Measurements from ENCODE around the gene MMS19.
A peak's percentile ranks its signal among the peaks of the same experiment; 100 is the strongest.

Gene MMS19

DNA sequence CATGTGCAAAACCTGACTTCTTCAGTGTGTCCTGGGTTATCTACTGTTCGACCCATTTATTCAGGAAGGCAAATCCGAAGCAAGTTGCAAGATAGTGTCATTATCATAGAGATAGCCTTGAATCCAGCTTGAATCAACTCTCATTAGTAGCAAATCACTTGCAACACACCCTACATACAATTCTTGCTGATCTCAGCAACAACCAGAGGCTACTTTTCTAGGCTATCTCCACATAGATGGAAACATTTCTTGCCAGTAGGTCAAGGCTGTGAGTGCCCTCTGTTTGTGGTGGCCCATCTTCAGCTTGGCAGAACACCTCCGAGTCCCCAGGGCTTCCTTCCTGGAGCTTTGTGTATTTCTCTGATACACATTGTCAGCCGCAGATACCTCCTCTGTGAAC is 12.5 kb upstream of the MMS19 start:
- no peak overlapping the region for H2AK5ac ChIP-seq (ENCODE audit: low read length)
- no peaks in the 10 kb centered on the region for H3K36me3 ChIP-seq (ENCODE audit: control insufficient read depth, insufficient read depth, low read length)
- no peak overlapping the region for H3K23ac ChIP-seq (ENCODE audit: low read length)
- H3K9ac ChIP-seq (ENCODE audit: low read length) = no peak overlapping the region
- no peak overlapping the region for H3K4me3 ChIP-seq (ENCODE audit: low read length)
- DNase-seq = no peak
- H3K79me2 ChIP-seq (ENCODE audit: control insufficient read depth, insufficient read depth, low read length) = peaks cover 2% of the 10 kb centered on the region
- no peak overlapping the region for H3K4me2 ChIP-seq (ENCODE audit: low read length)
- no peaks in the 10 kb centered on the region for H3K27me3 ChIP-seq (ENCODE audit: insufficient read depth, low read length, poor library complexity)
- no CpG with 5 or more reads among the region's 4 CpGs for WGBS (ENCODE audit: extremely low coverage, insufficient coverage, low lambda C conversion rate)
- no peak overlapping the region for H3K4ac ChIP-seq (ENCODE audit: low read depth, low read length)
- H4K8ac ChIP-seq (ENCODE audit: low read depth, low read length) = no peak overlapping the region
- H2BK120ac ChIP-seq (ENCODE audit: low read depth, low read length) = no peak overlapping the region
- H3K27ac ChIP-seq (ENCODE audit: low read depth, low read length) = no peak overlapping the region
- no peak overlapping the region for H2BK5ac ChIP-seq (ENCODE audit: low read length)
- no peak overlapping the region for H2BK15ac ChIP-seq (replicated peaks; ENCODE audit: low read depth)
- H3K79me1 ChIP-seq (ENCODE audit: low read length) = peaks cover 14% of the 10 kb centered on the region
- H3K56ac ChIP-seq (ENCODE audit: low read length) = no peak overlapping the region
- H3K4me1 ChIP-seq (ENCODE audit: control insufficient read depth, low read depth, low read length) = peaks cover 2% of the 10 kb centered on the region
- no peak overlapping the region for H3K18ac ChIP-seq (ENCODE audit: low read length)
- H4K5ac ChIP-seq (ENCODE audit: low read length) = no peak overlapping the region

DNA sequence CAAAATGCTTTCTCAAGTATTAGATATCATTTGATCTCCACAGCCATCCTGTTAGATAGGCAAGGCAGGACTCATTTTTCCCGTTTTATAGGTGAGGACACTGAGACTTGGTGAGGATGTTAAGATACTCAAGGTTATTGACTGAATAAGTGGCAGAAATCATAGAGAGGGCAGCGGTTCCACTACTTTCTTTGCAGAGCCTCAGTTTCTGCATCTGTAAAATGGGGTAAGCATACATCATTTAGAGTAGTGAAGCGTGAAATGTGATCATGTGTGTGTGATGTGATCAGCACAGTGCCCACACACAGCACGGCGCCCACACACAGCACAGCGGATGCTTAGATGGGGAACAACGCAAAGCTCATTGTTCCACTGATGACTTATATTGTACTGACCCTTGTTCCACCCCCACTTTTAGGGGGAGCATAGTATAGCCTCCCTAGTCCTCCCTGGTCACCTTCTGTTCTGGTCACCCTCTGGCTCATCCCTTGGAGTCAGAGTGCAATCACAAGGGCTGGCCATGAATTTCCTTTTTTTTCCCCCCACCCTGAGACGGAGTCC is 11.0 kb upstream of the MMS19 start:
- no CpG with 5 or more reads among the region's 8 CpGs for WGBS (ENCODE audit: extremely low coverage, insufficient coverage, low lambda C conversion rate)
- no peak overlapping the region for H3K27ac ChIP-seq (ENCODE audit: low read depth, low read length)

DNA sequence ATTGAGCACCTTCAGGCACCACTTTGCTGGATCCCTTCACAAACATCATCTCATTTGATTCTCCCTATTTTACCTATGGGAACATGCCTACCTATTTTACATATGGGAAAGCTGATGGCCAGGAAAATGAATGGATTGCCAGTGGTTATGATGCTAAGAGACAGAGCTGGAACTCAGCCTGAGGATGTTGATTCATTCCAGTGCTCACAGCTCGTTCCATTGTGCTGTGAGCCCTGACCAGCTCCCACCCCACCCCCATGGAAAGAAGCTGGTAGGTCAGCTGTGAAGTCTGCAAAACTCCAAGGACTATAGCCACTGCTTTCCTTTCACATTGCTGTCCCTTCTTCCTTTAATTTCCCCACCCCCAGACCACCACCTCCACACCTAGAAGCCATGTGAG is 10.1 kb upstream of the MMS19 start:
- Histone ChIP-seq H4K5ac (ENCODE audit: low read length) (no peak overlapping the region), H3K4ac (ENCODE audit: low read depth, low read length) (no peak overlapping the region), H3K79me2 (ENCODE audit: control insufficient read depth, insufficient read depth, low read length) (peaks cover 6% of the 10 kb centered on the region), H3K27ac (ENCODE audit: low read depth, low read length) (no peak overlapping the region), H3K23ac (ENCODE audit: low read length) (no peak overlapping the region), H3K27me3 (ENCODE audit: insufficient read depth, low read length, poor library complexity) (no peaks in the 10 kb centered on the region), H3K18ac (ENCODE audit: low read length) (no peak overlapping the region), H3K4me2 (ENCODE audit: low read length) (no peak overlapping the region), H3K4me1 (ENCODE audit: control insufficient read depth, low read depth, low read length) (peaks cover 2% of the 10 kb centered on the region), H2BK120ac (ENCODE audit: low read depth, low read length) (no peak overlapping the region), H3K4me3 (ENCODE audit: low read length) (no peak overlapping the region), H2BK15ac (replicated peaks; ENCODE audit: low read depth) (no peak overlapping the region), H2AK5ac (ENCODE audit: low read length) (no peak overlapping the region), H3K36me3 (ENCODE audit: control insufficient read depth, insufficient read depth, low read length) (no peaks in the 10 kb centered on the region), H3K79me1 (ENCODE audit: low read length) (peaks cover 27% of the 10 kb centered on the region), H2BK5ac (ENCODE audit: low read length) (no peak overlapping the region), H3K9ac (ENCODE audit: low read length) (no peak overlapping the region), H4K8ac (ENCODE audit: low read depth, low read length) (no peak overlapping the region), H3K56ac (ENCODE audit: low read length) (no peak overlapping the region)
- no CpG with 5 or more reads among the region's 1 CpG for WGBS (ENCODE audit: extremely low coverage, insufficient coverage, low lambda C conversion rate)
- DNase-seq = peak; percentile 65

More for the DNA sequence above, 11.0 kb upstream of the MMS19 start:
- Histone ChIP-seq H3K79me1 (ENCODE audit: low read length) (peaks cover 20% of the 10 kb centered on the region), H2BK120ac (ENCODE audit: low read depth, low read length) (no peak overlapping the region), H3K56ac (ENCODE audit: low read length) (no peak overlapping the region), H3K4me1 (ENCODE audit: control insufficient read depth, low read depth, low read length) (peaks cover 2% of the 10 kb centered on the region), H2AK5ac (ENCODE audit: low read length) (no peak overlapping the region), H3K9ac (ENCODE audit: low read length) (no peak overlapping the region), H3K79me2 (ENCODE audit: control insufficient read depth, insufficient read depth, low read length) (peaks cover 6% of the 10 kb centered on the region), H4K8ac (ENCODE audit: low read depth, low read length) (no peak overlapping the region), H3K23ac (ENCODE audit: low read length) (no peak overlapping the region), H3K36me3 (ENCODE audit: control insufficient read depth, insufficient read depth, low read length) (no peaks in the 10 kb centered on the region), H2BK5ac (ENCODE audit: low read length) (no peak overlapping the region), H3K4me2 (ENCODE audit: low read length) (no peak overlapping the region), H2BK15ac (replicated peaks; ENCODE audit: low read depth) (no peak overlapping the region), H3K4me3 (ENCODE audit: low read length) (no peak overlapping the region), H3K4ac (ENCODE audit: low read depth, low read length) (no peak overlapping the region), H3K18ac (ENCODE audit: low read length) (no peak overlapping the region), H3K27me3 (ENCODE audit: insufficient read depth, low read length, poor library complexity) (no peaks in the 10 kb centered on the region), H4K5ac (ENCODE audit: low read length) (no peak overlapping the region)
- DNase-seq = no peak

DNA sequence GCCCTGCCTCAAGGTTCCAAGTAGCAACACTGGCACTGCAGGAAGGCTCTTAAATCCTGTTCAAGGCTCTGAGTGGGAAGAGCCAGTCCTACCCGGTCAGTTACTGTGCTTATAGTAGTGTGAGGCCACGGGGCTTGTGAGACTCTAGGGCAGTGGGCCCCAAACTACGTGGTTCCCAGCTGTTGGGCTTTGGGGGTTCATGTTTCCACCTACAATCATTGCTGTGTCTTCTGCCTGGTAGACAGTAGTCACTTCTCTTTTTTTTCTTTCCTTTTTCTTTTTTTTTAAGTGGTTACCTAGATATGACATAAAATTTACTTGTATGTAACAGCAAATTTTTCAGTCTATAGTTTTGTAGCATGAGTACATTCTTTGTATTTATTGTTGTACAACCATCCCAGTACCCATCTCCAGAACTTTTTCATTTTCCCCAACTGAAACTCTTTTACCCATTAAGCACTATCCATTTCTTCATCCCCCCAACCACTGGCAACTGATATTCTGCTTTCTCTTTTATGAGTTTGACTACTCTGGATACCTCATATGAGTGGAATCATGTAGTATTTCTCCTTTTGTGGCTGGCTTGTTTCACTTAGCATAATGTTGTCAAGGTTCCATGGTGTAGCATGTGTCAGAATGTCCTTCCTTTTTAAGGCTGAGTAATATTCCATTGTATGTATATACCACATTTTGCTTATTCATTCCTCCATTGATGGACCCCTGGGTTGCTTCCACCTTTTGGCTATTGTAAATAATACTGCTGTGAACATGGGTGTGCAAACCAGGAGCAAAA is 8.2 kb upstream of the MMS19 start:
- no peak overlapping the region for H3K9ac ChIP-seq (ENCODE audit: low read length)
- no peak overlapping the region for H3K27ac ChIP-seq (ENCODE audit: low read depth, low read length)
- no peak overlapping the region for H2BK5ac ChIP-seq (ENCODE audit: low read length)
- H3K23ac ChIP-seq (ENCODE audit: low read length) = no peak overlapping the region
- no peak overlapping the region for H3K4ac ChIP-seq (ENCODE audit: low read depth, low read length)
- H2BK15ac ChIP-seq (replicated peaks; ENCODE audit: low read depth) = no peak overlapping the region
- H4K8ac ChIP-seq (ENCODE audit: low read depth, low read length) = no peak overlapping the region
- no peak overlapping the region for H3K18ac ChIP-seq (ENCODE audit: low read length)
- WGBS (ENCODE audit: extremely low coverage, insufficient coverage, low lambda C conversion rate) = no CpG with 5 or more reads among the region's 3 CpGs
- H2BK120ac ChIP-seq (ENCODE audit: low read depth, low read length) = no peak overlapping the region
- no peak overlapping the region for H4K5ac ChIP-seq (ENCODE audit: low read length)
- no peaks in the 10 kb centered on the region for H3K27me3 ChIP-seq (ENCODE audit: insufficient read depth, low read length, poor library complexity)
- peaks cover 30% of the 10 kb centered on the region for H3K79me1 ChIP-seq (ENCODE audit: low read length)
- H3K79me2 ChIP-seq (ENCODE audit: control insufficient read depth, insufficient read depth, low read length) = peaks cover 4% of the 10 kb centered on the region
- H3K56ac ChIP-seq (ENCODE audit: low read length) = no peak overlapping the region
- no peak overlapping the region for H3K4me2 ChIP-seq (ENCODE audit: low read length)
- peaks cover 2% of the 10 kb centered on the region for H3K4me1 ChIP-seq (ENCODE audit: control insufficient read depth, low read depth, low read length)
- H3K4me3 ChIP-seq (ENCODE audit: low read length) = no peak overlapping the region
- no peak for DNase-seq
- H3K36me3 ChIP-seq (ENCODE audit: control insufficient read depth, insufficient read depth, low read length) = no peaks in the 10 kb centered on the region
- no peak overlapping the region for H2AK5ac ChIP-seq (ENCODE audit: low read length)

DNA sequence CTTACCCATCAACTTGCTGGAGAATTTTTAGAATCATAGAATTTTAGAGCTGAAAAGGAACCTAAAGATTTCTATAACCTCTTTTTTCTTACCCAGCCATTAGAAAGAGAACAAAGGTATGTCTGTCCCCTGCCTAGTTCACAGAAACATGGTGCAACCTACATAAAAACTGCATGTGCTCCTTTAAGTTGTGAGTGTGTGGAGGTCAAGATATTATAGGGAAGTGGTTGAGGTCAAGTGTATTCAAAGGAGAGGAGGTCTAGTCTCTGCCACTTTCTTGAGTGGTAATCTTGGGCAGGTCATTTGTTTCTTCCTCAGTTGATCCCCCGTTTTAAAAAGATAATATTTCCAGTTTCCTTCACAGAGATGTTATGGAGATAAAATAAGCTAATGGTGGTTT is 6.9 kb upstream of the MMS19 start:
- Histone ChIP-seq H3K27me3 (ENCODE audit: insufficient read depth, low read length, poor library complexity) (no peaks in the 10 kb centered on the region), H2BK15ac (replicated peaks; ENCODE audit: low read depth) (no peak overlapping the region), H2AK5ac (ENCODE audit: low read length) (no peak overlapping the region), H4K8ac (ENCODE audit: low read depth, low read length) (no peak overlapping the region), H4K5ac (ENCODE audit: low read length) (no peak overlapping the region), H3K23ac (ENCODE audit: low read length) (no peak overlapping the region), H3K4me3 (ENCODE audit: low read length) (no peak overlapping the region), H3K18ac (ENCODE audit: low read length) (no peak overlapping the region), H3K36me3 (ENCODE audit: control insufficient read depth, insufficient read depth, low read length) (no peaks in the 10 kb centered on the region), H3K56ac (ENCODE audit: low read length) (no peak overlapping the region), H3K9ac (ENCODE audit: low read length) (no peak overlapping the region), H3K79me1 (ENCODE audit: low read length) (peaks cover 31% of the 10 kb centered on the region), H3K4me2 (ENCODE audit: low read length) (no peak overlapping the region), H3K4me1 (ENCODE audit: control insufficient read depth, low read depth, low read length) (peaks cover 4% of the 10 kb centered on the region), H3K27ac (ENCODE audit: low read depth, low read length) (no peak overlapping the region), H3K79me2 (ENCODE audit: control insufficient read depth, insufficient read depth, low read length) (peaks cover 7% of the 10 kb centered on the region), H3K4ac (ENCODE audit: low read depth, low read length) (no peak overlapping the region), H2BK5ac (ENCODE audit: low read length) (no peak overlapping the region), H2BK120ac (ENCODE audit: low read depth, low read length) (no peak overlapping the region)
- no CpG with 5 or more reads among the region's 1 CpG for WGBS (ENCODE audit: extremely low coverage, insufficient coverage, low lambda C conversion rate)
- DNase-seq = no peak
